Measurements from ENCODE around the gene BACH2.

DNA sequence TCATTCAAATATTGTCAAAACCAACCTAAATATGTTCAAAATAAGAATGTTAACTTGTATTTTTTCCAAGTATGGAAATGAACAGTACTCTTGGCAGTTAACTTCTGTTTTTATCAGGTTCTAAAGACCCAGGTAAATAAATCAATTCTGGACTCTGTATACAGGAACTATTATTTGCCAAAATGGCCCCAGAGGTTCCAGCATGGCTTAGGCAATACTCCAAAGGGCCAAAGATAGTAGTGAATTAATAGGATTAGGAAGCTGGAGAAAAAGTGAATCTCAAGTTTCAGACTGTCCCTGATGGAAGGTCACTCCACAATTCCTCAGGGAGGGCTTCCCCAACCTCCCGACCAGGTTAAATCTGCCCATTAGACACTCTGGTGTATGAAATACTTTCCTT is 6.7 kb downstream of the BACH2 start:
- no peak for TF ChIP-seq POLR2A (IDR thresholded peaks at IDR 0.05; ENCODE audit: low read depth, low read length)
- no peak for TF ChIP-seq POLR2AphosphoS5 (IDR thresholded peaks at IDR 0.05; ENCODE audit: low read depth, low read length)
- TF ChIP-seq TAF1 (IDR thresholded peaks at IDR 0.05; ENCODE audit: borderline replicate concordance, low read depth, low read length) = no peak

All from GM12892 (cell line).